GM19025 (cell line): ENCODE results near the gene MRTFB.

ENCODE experiments used
- ATAC-seq: cut with Tn5 transposase; IDR thresholded peaks from one replicate; pipeline ENCODE4 v1.9.1; 2021; ENCODE audit warnings: mild to moderate bottlenecking, low read depth, moderate library complexity; ENCODE audit not compliant: unreplicated experiment

Gene MRTFB

DNA sequence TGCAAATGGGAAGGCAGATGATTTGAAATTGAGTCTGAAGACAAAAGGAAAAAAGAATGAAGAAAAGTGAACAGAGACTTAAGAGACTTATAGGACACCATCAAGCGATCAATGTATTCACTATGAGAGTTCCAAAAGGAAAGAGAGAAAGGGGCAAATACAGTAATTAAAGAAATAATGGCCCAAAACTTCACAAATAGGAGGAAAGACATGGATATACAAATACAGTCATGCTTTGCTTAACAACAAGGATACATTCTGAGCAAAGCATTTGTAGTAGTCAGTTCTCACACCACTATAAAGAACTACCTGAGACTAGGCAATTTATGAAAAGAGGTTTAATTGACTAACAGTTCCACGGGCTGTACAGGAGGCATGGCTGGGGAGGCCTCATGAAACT, 152.5 kb downstream of the MRTFB start:
- no peak for ATAC-seq

DNA sequence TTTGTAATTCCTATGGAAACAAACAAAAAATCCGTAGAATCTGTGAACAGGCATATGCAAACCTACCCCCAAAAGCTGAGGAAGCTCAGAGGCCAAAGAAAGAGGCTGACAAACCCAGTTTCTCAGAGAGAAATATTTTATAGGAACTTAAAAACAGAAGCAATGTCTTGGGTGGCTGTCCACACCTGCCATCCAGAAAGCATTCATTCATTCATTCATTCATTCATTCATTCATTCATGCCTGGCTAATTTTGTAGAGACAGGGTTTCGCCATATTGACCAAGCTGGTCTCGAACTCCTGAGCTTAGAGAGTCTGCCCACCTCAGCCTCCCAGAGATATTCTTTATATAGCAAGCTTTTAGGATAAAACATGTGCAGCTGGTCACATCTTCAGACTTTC, 154.3 kb downstream of the MRTFB start:
- no peak for ATAC-seq

DNA sequence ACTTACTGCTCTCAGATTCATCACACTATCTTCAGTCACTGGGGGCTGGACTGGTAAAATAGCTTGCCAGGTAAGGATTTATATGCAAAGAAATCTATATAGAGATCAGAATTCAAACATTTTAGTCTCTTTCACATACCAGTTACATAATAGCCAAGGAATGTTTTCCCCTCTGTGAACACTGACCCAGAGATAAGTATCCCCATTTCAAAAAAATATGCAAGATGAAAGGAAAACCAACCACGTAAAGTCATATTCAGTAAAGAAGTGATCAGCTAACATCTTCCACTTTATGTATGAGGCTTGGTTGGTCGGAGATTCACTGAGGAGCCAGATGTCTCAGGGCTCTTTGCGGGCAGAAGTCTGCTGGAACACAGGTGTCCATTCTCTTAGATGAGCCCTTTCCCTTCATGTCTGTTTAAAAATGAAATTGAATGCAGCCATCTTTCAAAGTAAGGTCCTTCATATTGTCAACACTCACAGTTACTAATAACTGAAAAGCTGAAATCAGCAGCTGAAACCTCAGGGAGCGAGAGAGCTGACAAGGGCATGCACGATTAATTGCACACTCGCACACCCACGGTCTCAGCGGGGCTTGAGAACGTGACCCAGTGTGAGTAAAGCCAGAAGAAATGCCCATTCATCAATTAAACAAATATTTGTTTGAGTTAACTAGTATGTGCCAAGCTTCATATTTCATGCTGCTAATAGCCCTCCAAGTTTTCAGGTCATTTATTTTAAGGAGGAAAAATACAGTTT, 161.2 kb downstream of the MRTFB start:
- ATAC-seq: no peak

DNA sequence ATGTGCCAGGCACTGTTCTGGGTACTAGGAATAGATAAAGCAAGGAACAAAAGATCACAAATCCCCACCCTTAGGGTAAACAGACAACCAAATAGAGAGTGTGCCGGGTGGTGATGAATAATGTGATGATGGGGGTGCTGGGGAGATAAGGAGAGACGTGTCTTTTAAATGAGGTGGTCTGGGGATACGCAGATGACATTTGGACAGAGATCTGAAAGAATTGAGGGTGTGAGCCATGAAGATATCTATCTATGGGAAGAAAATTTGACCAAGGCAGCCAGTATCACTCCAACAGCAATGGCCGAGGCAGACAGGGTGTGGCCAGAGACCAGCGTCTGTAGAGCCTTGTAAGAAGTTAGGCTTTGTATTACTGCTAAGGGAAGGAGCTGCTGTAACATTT, 165.3 kb downstream of the MRTFB start:
- ATAC-seq: no peak

DNA sequence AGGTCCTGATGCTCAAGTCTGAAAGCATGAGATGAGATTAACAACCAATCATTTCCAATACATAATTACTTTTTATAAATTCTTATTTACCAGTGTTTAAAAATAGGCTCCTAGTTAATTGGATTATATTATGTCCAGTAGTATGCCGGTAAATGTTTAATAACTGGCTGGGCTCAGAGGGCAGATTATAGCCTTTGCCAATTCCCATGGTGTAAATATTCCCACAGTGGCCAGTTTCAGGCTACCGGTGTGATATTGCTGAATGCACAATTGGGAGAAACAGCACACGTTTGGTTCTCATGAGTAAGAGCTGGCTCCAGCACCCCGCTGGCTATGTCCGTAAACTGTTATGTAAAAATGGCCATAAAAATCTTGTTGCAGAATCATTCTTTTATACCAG, 167.6 kb downstream of the MRTFB start:
- ATAC-seq: no peak

DNA sequence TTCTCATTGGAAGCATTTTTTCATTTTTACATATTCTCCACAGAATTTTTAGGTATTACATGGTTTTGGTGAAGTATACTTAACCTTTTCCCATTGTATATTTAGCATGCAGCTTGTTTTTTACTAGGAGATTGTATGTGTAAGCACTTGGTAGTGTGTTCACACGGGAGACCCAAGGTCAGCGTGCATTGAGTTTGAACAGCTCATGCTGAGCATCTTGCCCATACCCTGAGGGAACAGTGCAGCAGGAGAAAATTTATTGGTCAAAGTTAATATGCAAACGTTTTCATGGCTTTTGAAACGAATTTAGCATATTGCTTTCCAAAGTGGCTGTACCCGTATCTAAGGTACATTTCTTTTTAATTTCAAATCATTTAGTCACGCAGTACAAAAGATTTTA, 168.7 kb downstream of the MRTFB start:
- no peak for ATAC-seq

DNA sequence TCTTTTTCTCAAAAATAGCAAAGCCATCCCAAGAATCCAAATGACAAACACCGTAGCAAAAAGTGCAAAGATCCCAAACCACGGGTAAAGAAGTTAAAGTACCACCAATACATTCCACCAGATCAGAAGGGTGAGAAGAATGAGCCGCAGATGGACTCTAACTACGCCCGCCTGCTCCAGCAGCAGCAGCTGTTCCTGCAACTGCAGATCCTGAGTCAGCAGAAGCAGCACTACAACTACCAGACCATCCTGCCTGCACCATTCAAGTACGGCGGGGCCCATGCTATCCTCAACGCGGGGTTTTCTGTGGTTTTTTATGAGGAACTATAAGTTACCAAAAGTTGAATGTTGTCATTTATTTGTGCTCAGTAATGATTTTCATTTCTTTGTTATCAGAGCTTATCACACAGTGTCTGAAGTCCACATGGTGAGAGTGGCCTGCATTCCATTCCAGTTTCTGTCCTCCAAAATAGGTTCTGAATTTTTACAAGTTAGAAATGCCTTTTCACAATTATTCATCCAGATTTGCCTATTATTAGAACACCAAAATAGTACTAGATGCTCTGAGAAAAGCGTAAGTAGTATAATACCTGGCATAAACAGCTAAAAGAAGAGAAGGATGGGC, 169.2 kb downstream of the MRTFB start:
- ATAC-seq: no peak

DNA sequence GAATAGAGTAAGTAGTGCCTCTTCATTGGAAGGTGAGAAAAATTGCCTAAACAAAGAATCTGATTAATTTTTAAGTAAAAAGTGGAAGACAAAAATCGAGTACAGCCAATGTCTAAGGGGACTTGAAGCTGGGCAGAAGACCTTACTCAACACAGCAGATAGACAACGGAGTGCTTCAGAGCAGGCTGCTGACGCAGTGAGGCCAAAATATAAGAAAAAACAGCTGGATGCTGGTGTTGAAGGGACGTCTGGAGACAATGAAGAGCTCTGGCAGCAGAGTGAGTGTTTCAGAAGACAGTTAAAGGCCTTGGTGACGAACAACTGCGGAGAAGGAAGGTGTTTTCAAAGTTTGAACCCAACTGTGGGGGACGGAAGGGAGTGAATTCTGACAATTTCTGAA, 169.8 kb downstream of the MRTFB start:
- ATAC-seq: no peak

DNA sequence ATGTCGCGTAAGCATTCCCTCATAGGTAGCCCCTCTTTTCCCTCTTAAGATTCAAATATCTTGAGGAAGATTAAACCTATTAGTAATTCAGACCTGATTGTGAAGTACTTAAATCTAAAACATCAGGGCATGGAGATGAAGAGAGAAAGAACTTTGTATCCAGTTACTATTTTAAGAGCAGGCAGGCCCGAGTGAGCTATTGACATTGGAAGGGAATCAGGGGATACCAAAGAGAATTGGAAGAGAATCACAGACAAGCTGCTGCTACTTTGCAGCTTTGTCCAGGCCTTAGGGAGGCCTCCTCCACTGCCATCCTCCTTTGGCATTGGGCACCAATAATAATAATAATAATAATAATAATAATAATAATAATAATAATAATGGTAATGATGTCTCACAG, 170.5 kb downstream of the MRTFB start:
- no peak for ATAC-seq

DNA sequence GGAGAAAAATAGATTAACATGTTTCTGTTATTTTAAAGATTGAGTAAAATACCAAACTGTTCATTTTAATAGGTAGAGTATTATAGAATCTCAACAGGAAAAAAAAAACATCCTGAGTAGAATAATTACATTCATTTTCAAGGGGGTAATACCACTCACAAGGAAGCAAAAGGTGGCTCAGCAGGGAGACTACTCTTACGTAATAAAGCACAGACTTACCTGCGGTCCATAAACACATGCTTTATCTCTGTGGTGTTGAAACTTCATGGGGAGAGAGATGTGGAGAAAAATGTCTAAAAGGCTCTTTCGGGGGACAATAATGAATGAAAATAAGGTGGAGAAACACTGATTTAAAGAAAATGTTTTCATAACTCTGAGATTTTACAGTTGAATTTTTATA, 171.7 kb downstream of the MRTFB start:
- no peak for ATAC-seq

DNA sequence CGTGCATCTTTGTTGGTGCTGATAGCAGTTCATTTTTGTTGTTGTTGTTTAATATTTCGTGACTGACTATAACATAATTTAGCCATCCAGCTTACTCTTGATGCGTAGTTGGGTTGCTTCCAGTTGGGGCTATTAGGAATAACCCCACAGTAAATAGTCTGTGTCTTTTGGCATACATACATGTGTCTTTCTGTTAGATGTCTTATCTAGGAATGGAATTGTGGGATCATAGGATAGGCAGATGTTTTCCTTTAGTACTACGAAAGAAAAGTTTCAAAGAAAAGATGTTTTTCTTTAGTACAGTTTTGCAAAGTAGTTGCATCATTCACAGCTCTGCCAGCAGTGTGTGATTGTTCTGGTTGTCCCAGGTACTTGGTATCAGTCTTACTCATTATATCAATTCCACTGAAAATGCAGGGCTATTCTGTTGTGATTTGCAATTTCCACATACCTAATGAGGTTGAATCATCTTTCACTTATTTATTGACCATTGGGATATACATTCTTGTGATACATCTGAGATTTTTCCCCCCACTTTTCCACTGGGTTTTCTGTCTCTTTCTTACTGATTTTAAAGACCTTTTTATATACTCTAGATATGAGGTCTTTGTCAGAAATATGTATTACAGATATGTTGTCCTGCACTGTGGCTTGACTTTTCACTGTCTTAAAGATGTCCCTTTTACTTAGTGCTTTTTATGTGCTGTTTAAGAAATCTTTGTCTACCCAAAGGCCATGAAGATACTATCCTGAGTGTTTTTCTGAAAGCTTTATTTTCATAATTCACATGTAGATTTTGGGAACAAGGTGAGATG, 173.3 kb downstream of the MRTFB start:
- ATAC-seq: no peak

DNA sequence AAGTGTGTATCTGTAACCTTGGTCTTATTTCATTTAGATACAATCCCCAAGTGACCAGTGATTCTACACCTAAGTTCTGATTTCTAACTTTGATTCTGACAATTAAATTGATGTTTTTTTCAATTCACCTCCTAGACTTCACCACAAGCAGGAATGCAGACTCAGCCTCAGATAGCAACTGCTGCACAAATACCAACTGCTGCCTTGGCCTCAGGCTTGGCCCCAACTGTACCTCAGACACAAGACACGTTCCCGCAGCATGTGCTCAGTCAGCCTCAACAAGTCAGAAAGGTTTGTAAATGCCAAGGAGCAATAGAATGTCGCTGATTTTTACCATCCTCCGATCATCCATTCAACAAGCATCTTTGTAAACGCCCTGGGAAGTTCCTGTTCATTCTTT, 177.7 kb downstream of the MRTFB start:
- ATAC-seq: no peak

DNA sequence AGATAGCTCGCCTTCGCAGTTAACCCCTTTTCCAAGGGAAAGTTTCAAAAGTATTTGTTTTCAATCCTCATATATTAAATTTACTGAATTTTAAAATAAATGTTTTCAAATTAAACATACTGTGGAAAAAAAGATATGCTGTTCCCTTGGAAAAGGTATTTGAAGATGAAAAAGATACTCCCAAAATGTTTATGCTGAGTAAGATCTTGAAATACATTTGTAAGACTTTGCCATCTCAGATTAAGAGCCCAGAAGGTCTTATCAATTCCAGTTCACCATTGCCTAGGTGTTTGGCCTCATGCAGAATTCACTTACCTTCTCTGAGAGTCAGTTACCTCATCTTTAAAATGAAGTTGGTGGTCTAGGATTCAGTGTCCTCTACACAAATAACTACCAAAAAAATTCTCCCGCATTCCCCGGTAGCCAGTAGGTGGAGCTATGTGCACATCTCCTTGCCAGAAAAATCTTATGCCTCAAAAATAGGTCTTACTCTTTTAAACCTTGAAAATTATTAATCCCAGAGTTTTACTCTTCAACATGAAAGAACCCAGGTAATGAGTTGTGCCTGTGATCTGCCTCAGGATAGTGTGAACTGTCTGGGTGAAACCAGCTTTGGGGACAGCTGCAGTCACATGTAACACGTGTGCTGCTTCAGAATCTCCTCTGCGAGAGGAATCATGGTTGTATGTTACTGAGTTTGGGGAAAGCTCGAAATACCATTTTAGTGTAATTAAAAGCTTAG, 178.3 kb downstream of the MRTFB start:
- ATAC-seq: no peak

DNA sequence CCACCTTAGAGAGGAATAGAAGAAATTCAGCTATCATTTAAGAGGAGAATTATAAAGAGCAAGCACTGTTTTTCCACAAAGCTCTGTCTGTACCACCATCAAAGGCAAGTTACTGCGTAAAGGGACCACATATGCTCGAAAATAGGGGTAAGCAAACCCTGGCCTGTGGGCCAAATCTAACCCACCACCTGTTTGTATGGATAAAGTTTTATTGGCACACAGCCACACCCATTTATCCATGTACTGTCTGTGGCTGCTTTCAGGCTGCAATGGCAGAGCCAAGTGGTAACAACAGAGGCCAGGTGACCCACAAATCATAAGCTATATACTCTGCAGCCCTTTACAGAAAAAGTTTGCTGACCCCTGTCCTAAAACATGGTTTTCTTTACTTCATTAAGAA, 180.3 kb downstream of the MRTFB start:
- no peak for ATAC-seq

DNA sequence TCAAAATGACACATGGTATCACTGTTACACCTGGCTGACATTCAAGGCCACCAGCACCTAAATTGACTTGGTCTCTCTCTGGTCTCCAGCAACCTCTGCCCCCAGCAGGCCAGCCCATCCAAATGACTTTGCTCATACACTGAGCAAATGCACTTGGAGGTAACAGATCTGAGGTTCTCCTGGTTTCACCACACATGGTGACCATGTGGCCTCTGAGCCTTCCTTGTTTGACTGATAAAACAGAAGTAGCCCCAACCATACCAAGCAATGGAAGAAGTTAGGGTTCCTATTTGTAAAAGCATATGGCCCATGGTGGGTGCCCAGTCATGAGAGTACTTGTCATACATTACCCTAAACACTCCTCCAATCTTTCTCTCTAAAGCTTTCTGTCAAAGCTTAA, 181.7 kb downstream of the MRTFB start:
- ATAC-seq: no peak

DNA sequence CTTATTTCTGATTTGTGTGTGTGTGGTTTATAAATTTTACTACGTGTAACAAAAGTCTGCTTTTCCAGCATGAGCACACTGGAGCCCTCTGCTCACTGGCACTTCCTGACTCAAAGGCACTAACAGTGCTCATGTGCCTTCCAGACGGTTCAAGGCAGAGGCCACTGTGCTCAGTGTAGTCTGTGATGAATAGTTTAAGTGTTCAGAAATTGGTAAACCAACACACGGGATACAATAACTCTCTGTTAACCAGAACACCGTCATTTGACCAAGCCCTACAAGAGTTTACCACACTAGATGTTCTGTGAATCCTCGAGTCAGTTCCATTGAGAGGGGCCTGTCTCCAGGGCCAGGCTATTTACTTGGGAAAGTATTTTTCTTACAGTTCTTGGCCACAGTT, 191.9 kb downstream of the MRTFB start:
- ATAC-seq: no peak

DNA sequence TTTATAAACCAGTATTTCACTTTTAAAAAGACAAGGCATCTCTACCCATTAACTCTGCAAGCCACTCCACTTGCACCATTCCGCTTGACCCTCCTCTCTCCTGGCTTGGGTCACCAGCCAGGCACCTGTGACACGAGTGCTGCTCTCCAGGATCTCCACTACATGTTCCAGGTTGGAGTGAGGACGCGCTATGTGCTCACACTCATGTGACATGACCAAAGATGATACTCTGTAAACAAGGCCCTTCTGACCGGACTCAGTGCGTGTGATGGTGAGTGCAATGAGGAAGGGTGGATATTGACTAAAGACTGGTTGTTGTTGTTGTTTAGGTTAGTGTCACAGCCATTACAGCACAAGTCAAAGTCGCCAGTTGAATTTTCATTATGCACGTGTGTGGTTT, 192.7 kb downstream of the MRTFB start:
- no peak for ATAC-seq

DNA sequence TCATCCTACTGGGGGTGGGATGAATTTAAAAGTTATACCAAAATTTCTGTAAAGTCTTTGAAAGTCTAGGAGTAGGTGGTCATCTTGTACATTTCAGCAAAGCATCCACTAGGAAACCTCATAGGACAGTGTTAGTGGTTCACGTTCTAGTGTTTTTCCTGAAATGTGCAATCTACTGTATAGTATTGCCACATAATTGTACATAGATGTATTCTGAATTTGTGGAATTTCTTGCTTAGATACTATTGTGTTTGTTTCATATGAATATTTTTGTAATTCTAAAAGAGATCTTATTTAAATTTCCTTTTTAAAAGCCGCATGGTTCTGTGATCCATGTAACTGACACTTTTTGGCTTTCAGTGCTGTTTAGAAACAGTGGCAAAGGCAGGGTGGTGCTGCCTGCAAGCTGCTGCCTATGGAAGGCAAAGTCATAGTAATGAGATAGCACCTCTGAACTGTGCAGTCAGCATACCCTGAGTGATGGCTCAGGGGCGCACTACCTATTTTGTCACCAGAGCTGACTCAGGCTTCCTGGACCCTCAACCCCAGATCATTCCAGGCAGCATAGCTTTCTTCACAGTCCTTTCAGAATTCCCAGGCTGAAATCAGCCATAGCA, 193.3 kb downstream of the MRTFB start:
- ATAC-seq: no peak

DNA sequence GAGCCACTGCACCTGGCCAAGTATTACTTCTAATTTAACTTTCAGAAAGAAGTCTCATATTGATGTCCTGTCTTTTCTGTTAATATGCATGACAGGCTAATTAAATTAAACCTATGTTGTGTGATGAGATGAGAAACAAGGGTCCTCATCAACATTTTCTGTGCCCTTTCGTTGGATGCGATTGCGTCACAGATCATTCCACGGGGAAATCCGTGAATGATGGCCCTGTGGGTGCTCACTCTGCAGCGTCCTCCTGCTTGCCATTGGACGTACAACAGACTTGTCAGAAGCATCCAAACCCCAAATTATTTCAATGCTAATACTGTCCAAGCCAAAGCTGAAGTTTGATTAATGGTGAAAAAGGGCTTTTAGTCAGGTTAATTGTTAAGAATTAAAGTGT, 197.0 kb downstream of the MRTFB start:
- no peak for ATAC-seq

DNA sequence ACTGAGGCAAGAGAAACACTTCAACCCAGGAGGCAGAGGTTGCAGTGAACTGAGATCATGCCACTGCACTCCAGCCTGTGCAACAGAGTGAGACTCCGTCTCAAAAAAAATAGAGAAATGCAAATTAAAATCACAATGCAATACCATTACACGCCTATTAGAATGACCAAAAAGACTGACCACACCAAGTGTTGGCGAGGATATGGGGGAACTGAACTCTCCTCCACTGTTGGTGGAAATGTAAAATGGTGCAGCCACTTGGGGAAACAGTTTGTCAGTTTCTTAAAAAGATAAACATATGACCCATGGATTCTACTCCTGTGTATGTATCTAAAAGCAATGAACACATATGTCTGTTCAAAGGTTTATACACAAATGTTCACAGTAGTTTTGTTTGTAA, 204.8 kb downstream of the MRTFB start:
- ATAC-seq: no peak

DNA sequence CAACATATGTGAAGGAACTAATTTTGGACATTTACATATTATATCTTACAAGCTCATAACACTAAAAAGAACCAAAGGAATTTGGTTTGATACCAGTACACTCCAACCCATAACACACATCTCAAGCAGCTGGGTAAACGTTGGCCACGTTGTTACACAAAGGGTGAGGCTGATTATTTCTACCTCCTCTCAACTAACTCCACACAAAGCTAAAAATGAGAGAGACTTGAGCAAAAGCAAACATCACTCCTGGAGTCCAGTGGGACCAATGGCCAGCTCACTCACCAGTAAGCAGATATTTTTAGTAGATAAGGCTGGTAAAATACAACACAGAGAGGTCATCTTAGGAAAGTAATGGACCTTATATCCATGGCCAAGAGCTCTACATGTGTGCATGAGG, 207.6 kb downstream of the MRTFB start:
- ATAC-seq: no peak
